RWPE1 (cell line): ENCODE data around the gene MYO7B.

ENCODE experiments used
- CTCF ChIA-PET: fragments of 350-600 bp; sonication (Branson Sonifier 250); formaldehyde crosslinking; extraction: SDS; loops from one replicate; lab custom pipeline; 2021; lab: Yijun Ruan, JAX
- POLR2A ChIA-PET: fragments of 400-600 bp; formaldehyde crosslinking; extraction: SDS; loops from one replicate; lab custom pipeline; 2020; ENCODE audit warnings: antibody characterized with exemption; ENCODE audit not compliant: low non-redundant PET; lab: Yijun Ruan, JAX
- DNase-seq: peaks from one replicate; pipeline ENCODE4 v3.0.0; 2012; ENCODE audit warnings: low spot score
- H3K27ac ChIP-seq: fragments of 450-650 bp; 2 replicates; pipeline ENCODE4 v1.5.1; 2017
- CTCF ChIP-seq: fragments of 450-650 bp; conservative IDR thresholded peaks from 2 replicates; pipeline ENCODE4 v1.5.1; 2017; ENCODE audit warnings: low read depth, mild to moderate bottlenecking

MYO7B gene

GRCh38 chr2:127637725-127638252 lies 102.3 kb downstream of the MYO7B start:
- peak overlapping the region; percentile 72 for H3K27ac ChIP-seq
- ChIA-PET POLR2A (no interaction called here), CTCF (no interaction called here)
- peak; percentile 69 for DNase-seq
- no peak for TF ChIP-seq CTCF

GRCh38 chr2:127638361-127639110 lies 103.1 kb downstream of the MYO7B start:
- no peak for DNase-seq
- no peak for TF ChIP-seq CTCF
- H3K27ac ChIP-seq, result peak overlapping the region; percentile 72
- POLR2A ChIA-PET, result no interaction called here
- CTCF ChIA-PET, result interaction anchor here (2.0 kb wide), 1 partner anchor 12 kb away, joined by 6 read pairs; no protein-coding TSS in a partner anchor

GRCh38 chr2:127639111-127639474 lies 103.6 kb downstream of the MYO7B start:
- POLR2A ChIA-PET, result no interaction called here
- no peak for DNase-seq
- CTCF ChIA-PET, result interaction anchor here (2.0 kb wide), 1 partner anchor 11 kb away, joined by 6 read pairs; no protein-coding TSS in a partner anchor
- no peak for TF ChIP-seq CTCF
- peak overlapping the region; percentile 72; the same call in 1 of the 2 replicates for H3K27ac ChIP-seq

GRCh38 chr2:127640082-127641072 lies 104.9 kb downstream of the MYO7B start:
- ChIA-PET CTCF (interaction anchor here (2.0 kb wide), 1 partner anchor 10 kb away, joined by 6 read pairs; no protein-coding TSS in a partner anchor), POLR2A (no interaction called here)
- TF ChIP-seq CTCF, result no peak
- no peak for DNase-seq
- no peak overlapping the region; the same call in 1 of the 2 replicates for H3K27ac ChIP-seq

GRCh38 chr2:127641133-127641532 lies 105.7 kb downstream of the MYO7B start:
- POLR2A ChIA-PET, result no interaction called here
- no peak for DNase-seq
- TF ChIP-seq CTCF, result no peak
- H3K27ac ChIP-seq, result no peak overlapping the region
- CTCF ChIA-PET, result no interaction called here
